MCF 10A (cell line): Measurements from ENCODE around the gene FAXDC2. TPM values are rescaled to one million over a fixed set of nuclear protein-coding genes. Genes with fewer than 3 reads are reported as not detected.

Source experiments
- BruUV-seq: library from RNA; stranded (reverse); fragments of 400-500 nt; replicated peaks from 2 replicates; lab custom pipeline; 2021; lab: Mats Ljungman, UMichigan
- CTCF ChIA-PET: fragments of 300-600 bp; sonication (Branson Sonifier 250); formaldehyde crosslinking; extraction: SDS; loops from one replicate; lab custom pipeline; 2021; ENCODE audit warnings: antibody characterized with exemption, inconsistent platforms; lab: Yijun Ruan, JAX
- POLR2A ChIA-PET: fragments of 300-600, 350-650 bp; sonication (Branson Sonifier 250); formaldehyde crosslinking; extraction: SDS; loops from one replicate; lab custom pipeline; 2020; ENCODE audit warnings: antibody characterized with exemption, inconsistent platforms; lab: Yijun Ruan, JAX
- DNase-seq: peaks from one replicate; pipeline ENCODE4 v3.0.0-alpha.2; 2018; ENCODE audit not compliant: unreplicated experiment
- H3K27ac Mint-ChIP-seq: one replicate; pipeline ENCODE4 v1.8.0; 2022; ENCODE audit warnings: mild to moderate bottlenecking, low read depth, mixed read lengths; ENCODE audit not compliant: unreplicated experiment
- H3K27me3 Mint-ChIP-seq: one replicate; pipeline ENCODE4 v1.8.0; 2022; ENCODE audit warnings: mixed read lengths; ENCODE audit not compliant: insufficient read depth, unreplicated experiment
- H3K36me3 Mint-ChIP-seq: one replicate; pipeline ENCODE4 v1.8.0; 2022; ENCODE audit warnings: mild to moderate bottlenecking, moderate library complexity, mixed read lengths; ENCODE audit not compliant: insufficient read depth, unreplicated experiment
- H3K4me1 Mint-ChIP-seq: one replicate; pipeline ENCODE4 v1.8.0; 2022; ENCODE audit warnings: mixed read lengths; ENCODE audit not compliant: insufficient read depth, unreplicated experiment
- H3K4me3 Mint-ChIP-seq: one replicate; pipeline ENCODE4 v1.8.0; 2022; ENCODE audit warnings: mild to moderate bottlenecking, moderate library complexity, mixed read lengths; ENCODE audit not compliant: unreplicated experiment
- H3K9me3 Mint-ChIP-seq: one replicate; pipeline ENCODE4 v1.8.0; 2022; ENCODE audit warnings: mixed read lengths; ENCODE audit not compliant: unreplicated experiment
- CTCF ChIP-seq: fragments of 200-600 bp; IDR thresholded peaks from one replicate; pipeline ENCODE4 v1.8.0; 2022; ENCODE audit warnings: antibody characterized with exemption, mild to moderate bottlenecking; ENCODE audit not compliant: unreplicated experiment
- intact Hi-C: fragments of 100-400 bp; cut with micrococcal nuclease; formaldehyde crosslinking; loops from 2 replicates; pipeline ENCODE4 v1.14.1; 2022
- total RNA-seq: library from RNA; stranded (reverse); gene quantifications from 2 replicates; pipeline ENCODE4 v1.2.3, GENCODE V29; 2022

The FAXDC2 gene
- total RNA-seq, 1 experiment from 2014 or later, result 2.1 TPM

- no TSS peak for BruUV-seq
- Mint-ChIP-seq H3K27me3 (no peaks in the 10 kb centered on the region), H3K9me3 (no peaks in the 10 kb centered on the region), H3K36me3 (peaks cover 97% of the 10 kb centered on the region), H3K4me3 (no peak overlapping the region), H3K4me1 (peaks cover 24% of the 10 kb centered on the region), H3K27ac (no peak overlapping the region)
- CTCF ChIA-PET, result interaction anchor here (1.0 kb wide), 1 partner anchor 16 kb away, joined by 3 read pairs; the partner anchor contains the start of gene FAXDC2
- DNase-seq, result no peak
- intact Hi-C loops, result no loop called here
- POLR2A ChIA-PET, result interaction anchor here (0.8 to 2.3 kb wide), 9 partner anchors 8 to 217 kb away, joined by 3 to 10 read pairs (median 4); partner anchors contain the start of genes CNOT8 and GEMIN5
- no peak for TF ChIP-seq CTCF
Observed at GRCh38 chr5:154866841-154867240, 16.4 kb upstream of the FAXDC2 start.

- POLR2A ChIA-PET, result interaction anchor here (1.5 kb wide), 1 partner anchor 20 kb away, joined by 3 read pairs; no protein-coding TSS in a partner anchor
- Mint-ChIP-seq H3K4me3 (no peak overlapping the region), H3K27ac (peak overlapping the region; percentile 19), H3K9me3 (no peaks in the 10 kb centered on the region), H3K4me1 (peaks cover 29% of the 10 kb centered on the region), H3K36me3 (peaks cover 85% of the 10 kb centered on the region), H3K27me3 (no peaks in the 10 kb centered on the region)
- no TSS peak for BruUV-seq
- intact Hi-C loops, result no loop called here
- CTCF ChIA-PET, result interaction anchor here (0.8 to 1.2 kb wide), 2 partner anchors 44 to 223 kb away, joined by 3 read pairs; no protein-coding TSS in a partner anchor
- DNase-seq, result peak; percentile 44
- TF ChIP-seq CTCF, result no peak
Observed at GRCh38 chr5:154865466-154866184, 15.2 kb upstream of the FAXDC2 start.

- intact Hi-C loops, result no loop called here
- CTCF ChIA-PET, result interaction anchor here (0.6 to 1.9 kb wide), 8 partner anchors 14 to 791 kb away, joined by 3 to 5 read pairs (median 3); no protein-coding TSS in a partner anchor
Observed at GRCh38 chr5:154863291-154864080, 13.1 kb upstream of the FAXDC2 start.

More at GRCh38 chr5:154863291-154864080, 13.1 kb upstream of the FAXDC2 start:
- DNase-seq, result no peak
- no peak overlapping the region for H3K4me3 Mint-ChIP-seq
- TF ChIP-seq CTCF, result no peak
- POLR2A ChIA-PET, result interaction anchor here (0.6 to 1.2 kb wide), 3 partner anchors 13 to 31 kb away, joined by 3 to 6 read pairs (median 3); partner anchors contain the start of gene FAXDC2
- H3K27me3 Mint-ChIP-seq, result no peaks in the 10 kb centered on the region
- H3K27ac Mint-ChIP-seq, result no peak overlapping the region
- H3K36me3 Mint-ChIP-seq, result peaks cover 65% of the 10 kb centered on the region
- no peaks in the 10 kb centered on the region for H3K9me3 Mint-ChIP-seq
- H3K4me1 Mint-ChIP-seq, result peaks cover 47% of the 10 kb centered on the region
- no TSS peak for BruUV-seq
